ENCODE measurements around the gene MPST.
A peak's percentile ranks its signal among the peaks of the same experiment; 100 is the strongest.

The MPST gene

GRCh38 chr22:37016134-37016910 is 3.2 kb upstream of the MPST start:
- no peak for DNase-seq (ENCODE audit: low read depth)
- no peak for TF ChIP-seq CTCF (IDR thresholded peaks at IDR 0.05; ENCODE audit: insufficient read depth, low read depth, low read length, missing control alignments)
- H3K4me3 ChIP-seq (ENCODE audit: low read length): no peak overlapping the region

- no peak for TF ChIP-seq CTCF (IDR thresholded peaks at IDR 0.05; ENCODE audit: insufficient read depth, low read depth, low read length, missing control alignments)
- H3K4me3 ChIP-seq (ENCODE audit: low read length): no peak overlapping the region
- no peak for DNase-seq (ENCODE audit: low read depth)
Measured at GRCh38 chr22:37017356-37017755, 2.2 kb upstream of the MPST start.

GRCh38 chr22:37018086-37018814 is 1.3 kb upstream of the MPST start:
- H3K4me3 ChIP-seq (ENCODE audit: low read length): peak overlapping the region; percentile 66
- DNase-seq (ENCODE audit: low read depth): no peak
- no peak for TF ChIP-seq CTCF (IDR thresholded peaks at IDR 0.05; ENCODE audit: insufficient read depth, low read depth, low read length, missing control alignments)

GRCh38 chr22:37018815-37019308 is 680 bp upstream of the MPST start:
- H3K4me3 ChIP-seq (ENCODE audit: low read length): peak overlapping the region; percentile 66
- no peak for TF ChIP-seq CTCF (IDR thresholded peaks at IDR 0.05; ENCODE audit: insufficient read depth, low read depth, low read length, missing control alignments)
- peak; percentile 52 for DNase-seq (ENCODE audit: low read depth)

- DNase-seq (ENCODE audit: low read depth): peak; percentile 75
- TF ChIP-seq CTCF (IDR thresholded peaks at IDR 0.05; ENCODE audit: insufficient read depth, low read depth, low read length, missing control alignments): no peak
- peak overlapping the region; percentile 62 for H3K4me3 ChIP-seq (ENCODE audit: low read length)
Measured at GRCh38 chr22:37020192-37020479, 594 bp downstream of the MPST start.

GRCh38 chr22:37021041-37021440 is 1.5 kb downstream of the MPST start:
- no peak for DNase-seq (ENCODE audit: low read depth)
- no peak overlapping the region for H3K4me3 ChIP-seq (ENCODE audit: low read length)
- no peak for TF ChIP-seq CTCF (IDR thresholded peaks at IDR 0.05; ENCODE audit: insufficient read depth, low read depth, low read length, missing control alignments)

All from epithelial cell of esophagus (primary cell).